HCEC 1CT (cell line): Measurements from ENCODE around the gene SAMSN1.

ENCODE experiments used
- DNase-seq: peaks from one replicate; pipeline ENCODE4 v3.0.0-alpha.2; 2017

The SAMSN1 gene

GRCh38 chr21:14483296-14483695 is 62.8 kb downstream of the SAMSN1 start:
- no peak for DNase-seq

GRCh38 chr21:14482165-14482564 is 64.0 kb downstream of the SAMSN1 start:
- no peak for DNase-seq

GRCh38 chr21:14480411-14481031 is 65.6 kb downstream of the SAMSN1 start:
- no peak for DNase-seq

DNA sequence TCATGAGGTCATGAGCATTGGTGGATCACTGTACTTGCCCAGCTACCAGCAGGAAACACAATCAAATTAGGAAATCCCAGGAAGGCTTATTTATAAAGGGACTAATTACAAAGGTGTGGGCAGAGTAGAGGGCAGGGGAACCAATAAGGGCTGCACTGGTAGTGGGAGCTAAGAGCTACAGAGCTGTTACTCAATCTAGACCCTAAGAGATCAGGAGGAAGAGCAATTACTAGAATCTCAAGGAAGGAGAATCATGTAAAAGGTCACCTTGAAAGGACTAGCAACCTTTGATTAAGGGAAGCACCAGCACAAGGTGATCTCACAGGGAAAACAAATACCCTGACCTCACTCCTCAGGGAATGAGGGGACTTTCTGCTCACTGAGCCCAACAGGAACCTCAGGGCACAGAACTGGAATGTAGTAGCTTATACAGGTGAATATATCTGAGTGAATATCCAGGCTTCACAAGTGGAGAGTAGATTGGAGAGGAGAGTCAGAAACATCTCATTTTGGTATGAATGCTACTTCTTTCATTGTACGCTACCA is 66.8 kb downstream of the SAMSN1 start:
- DNase-seq: no peak

DNA sequence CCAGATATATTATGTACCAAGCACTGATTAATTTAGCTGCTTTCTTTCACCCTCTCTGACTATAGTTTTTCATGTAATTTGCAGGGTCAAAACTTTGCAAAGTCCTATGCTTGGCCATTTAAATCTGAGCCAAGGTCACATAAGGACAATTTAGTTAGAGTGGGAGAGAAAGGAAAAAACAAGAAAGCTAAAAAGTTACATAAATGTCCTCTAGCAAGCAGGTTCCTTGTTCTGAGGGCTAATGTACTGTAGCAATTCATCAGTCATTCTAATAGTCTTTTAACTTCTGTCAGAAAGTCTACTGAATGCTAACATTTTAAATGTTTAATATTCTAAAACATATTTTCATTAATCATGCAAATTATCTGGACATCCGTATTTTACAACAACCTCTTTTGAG is 68.3 kb downstream of the SAMSN1 start:
- DNase-seq: no peak

DNA sequence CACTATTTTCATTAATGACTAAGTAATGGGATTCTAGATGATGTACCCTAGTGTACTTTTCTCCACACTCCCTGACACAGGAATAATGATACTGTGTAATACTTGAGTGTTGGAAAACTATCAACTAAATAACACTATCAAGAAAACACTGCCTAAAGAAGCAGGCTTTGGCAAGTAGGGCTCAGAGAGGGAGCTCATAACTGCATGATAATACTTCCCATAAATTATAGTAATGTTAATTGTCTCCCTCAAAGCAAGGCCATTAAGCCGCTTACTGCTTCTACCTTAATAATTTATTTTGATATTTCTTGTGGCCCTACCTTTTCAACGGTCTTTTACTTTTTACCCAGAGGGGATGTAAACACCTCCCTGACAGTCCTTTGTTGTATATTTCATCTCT is 69.0 kb downstream of the SAMSN1 start:
- no peak for DNase-seq

- no peak for DNase-seq
Observed at GRCh38 chr21:14474995-14475394, 71.1 kb downstream of the SAMSN1 start.

DNA sequence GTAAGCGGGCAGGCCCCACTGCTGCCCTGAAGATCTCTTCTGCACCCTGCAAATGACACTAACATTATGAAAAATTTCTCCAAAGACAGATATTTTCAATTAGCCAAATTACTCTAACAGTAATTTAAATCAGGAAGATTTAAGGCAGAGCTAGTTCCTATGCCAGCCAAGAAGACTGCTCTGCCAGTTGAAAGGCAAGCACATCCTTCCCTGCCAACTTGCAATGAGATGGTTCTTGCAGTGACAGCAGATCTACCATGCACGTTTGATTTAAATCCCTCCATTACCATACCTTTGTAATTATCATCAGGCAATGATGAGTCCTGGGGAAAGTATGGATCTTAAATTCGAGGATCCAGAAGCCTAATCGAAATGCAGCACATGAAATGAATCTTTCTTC is 76.5 kb downstream of the SAMSN1 start:
- DNase-seq: no peak

- DNase-seq: no peak
Observed at GRCh38 chr21:14466715-14467114, 79.4 kb downstream of the SAMSN1 start.

DNA sequence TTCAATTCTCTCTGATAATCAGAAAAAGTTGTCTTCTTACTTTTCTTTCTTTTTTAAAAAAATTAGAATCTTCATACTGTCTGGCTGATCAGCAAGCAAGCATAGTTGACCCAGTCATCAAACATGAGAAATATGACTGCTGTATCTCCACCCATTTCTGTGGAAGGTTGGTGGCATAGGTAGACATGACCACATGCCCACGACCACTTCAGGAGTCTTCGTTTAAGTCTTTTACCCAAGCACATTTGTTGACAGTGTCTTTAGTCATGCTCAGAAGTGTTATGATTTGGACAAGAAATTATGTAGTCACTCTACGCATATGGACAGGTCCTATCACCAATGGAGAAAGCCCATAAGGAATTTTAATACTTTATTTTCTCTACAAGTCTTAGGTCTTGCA is 88.4 kb downstream of the SAMSN1 start:
- DNase-seq: no peak

DNA sequence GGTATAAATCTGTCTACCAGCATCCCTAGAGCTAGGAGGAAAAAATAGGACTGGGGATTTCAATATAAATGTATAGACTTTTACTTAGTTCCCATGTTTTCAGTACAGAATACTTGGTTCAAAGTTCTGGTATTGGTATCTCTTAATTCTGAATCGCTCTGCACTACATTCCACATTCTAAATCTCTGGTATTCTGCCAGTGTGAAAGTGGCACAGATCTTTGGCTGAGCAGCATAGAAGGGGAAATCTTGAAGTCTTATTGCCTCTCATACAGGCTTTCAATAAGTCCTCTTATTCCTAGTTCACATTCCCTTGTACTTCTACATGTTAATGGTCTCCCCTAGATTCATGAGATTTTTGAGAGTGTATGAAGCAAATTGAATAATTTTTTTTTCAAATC is 89.2 kb downstream of the SAMSN1 start:
- DNase-seq: no peak

DNA sequence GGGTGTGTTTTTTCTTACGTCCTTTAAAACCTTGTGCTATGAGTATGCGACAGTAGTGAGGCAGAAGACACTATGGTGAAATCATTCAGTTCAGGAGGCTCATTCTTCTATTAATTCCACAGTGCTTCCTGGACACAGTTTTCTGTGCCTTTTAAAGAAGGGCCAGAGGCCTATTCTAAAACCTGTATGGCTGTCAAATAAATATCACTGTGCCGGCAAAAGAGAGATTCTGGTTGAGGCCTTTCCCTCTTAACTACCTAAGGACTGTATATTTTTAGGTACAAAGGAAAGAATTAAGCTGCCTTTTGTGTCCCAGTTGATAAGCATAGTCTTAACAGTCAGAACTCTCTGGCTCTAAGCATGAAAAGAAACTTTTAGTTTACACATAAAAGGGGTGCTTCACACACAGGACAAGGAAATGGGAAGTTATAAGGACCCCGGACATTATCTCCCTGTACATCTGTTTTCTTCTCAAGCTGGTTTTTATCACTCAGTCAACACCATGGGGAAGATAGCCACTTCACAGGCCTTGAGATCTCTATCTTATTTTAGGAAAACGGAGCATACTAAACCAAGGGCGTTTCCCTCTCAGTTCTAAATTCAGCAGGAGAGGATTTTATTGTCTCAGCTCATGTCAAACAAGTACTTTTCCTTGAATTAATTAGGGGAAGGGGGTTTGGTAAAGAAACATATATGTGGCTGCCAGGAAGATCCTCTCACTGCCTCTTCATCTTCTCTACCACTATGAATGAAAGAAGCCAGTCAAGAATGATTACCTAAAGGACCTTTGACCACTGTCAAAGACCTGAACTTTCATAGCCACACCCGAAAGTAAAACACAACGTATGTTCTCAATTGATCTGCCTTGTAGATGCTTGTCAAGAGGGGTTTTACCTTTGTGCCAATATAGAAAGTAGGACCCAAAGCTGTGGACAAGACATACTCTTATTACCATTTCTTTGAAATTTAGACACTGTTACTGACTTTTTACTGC is 91.8 kb downstream of the SAMSN1 start:
- no peak for DNase-seq

GRCh38 chr21:14453339-14454015 is 92.6 kb downstream of the SAMSN1 start:
- DNase-seq: no peak

- DNase-seq: no peak
Observed at GRCh38 chr21:14452727-14453241, 93.3 kb downstream of the SAMSN1 start.

DNA sequence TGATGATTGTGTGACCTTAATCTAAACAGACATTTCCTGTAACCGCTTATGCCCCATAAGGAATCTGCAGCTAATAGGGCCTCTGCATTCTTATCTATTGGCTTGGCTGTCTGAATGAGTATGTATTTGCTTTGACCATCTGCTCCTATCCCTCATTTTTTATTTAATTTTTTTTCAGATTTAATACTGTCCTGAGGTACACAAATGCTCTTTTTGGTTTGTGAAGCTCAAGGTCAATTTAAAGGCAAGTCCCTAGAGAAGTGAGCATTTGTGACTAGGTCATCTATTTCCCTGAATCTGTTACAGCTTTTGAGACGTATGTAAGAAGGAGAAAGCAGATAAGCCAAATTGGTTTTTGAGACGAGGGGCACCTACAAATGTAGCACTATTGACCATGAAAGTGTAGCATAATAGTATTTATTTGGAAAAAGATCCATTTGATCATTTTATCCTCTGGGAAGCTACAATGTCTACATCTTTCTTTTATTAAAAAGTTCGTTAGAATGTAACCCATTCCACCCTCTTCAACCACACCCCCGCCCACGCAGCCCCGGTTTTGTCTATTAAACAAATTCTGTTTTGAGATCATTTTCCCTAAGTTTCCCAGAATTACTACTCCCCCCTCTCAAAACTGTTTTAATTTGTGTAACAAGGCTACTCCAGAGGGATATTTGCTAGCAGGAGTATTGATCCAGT is 93.9 kb downstream of the SAMSN1 start:
- no peak for DNase-seq

DNA sequence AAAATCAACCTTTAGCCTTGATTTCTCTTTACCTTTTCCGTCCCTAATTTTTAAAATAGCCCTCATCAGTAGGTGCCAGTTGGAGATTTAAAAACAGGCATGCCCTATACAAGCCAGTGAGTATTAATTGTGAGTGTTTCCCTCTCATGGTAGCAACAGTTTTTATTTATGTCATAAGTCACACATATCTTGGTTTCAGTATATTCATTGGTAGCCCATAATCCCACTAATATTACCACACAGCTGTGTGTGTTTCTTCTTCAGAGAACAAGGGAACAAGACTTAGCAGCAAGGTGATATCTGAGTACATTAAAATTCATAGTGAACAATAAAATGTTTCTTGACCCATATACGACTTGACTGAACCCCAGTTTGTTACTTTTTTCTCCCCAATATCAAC is 94.6 kb downstream of the SAMSN1 start:
- no peak for DNase-seq

- DNase-seq: no peak
Observed at GRCh38 chr21:14448784-14449183, 97.3 kb downstream of the SAMSN1 start.

- DNase-seq: no peak
Observed at GRCh38 chr21:14438211-14438610, 107.9 kb downstream of the SAMSN1 start.

GRCh38 chr21:14435423-14435822 is 110.7 kb downstream of the SAMSN1 start:
- no peak for DNase-seq
